HCT116 (cell line): ENCODE data around the gene MYO1E. TPM values are rescaled to one million over a fixed set of nuclear protein-coding genes. Genes with fewer than 3 reads are reported as not detected.

Source experiments
- ATAC-seq: fragments of 200-7000 bp; cut with Tn5 transposase; 2 replicates; pipeline ENCODE4 v1.9.1; 2020; ENCODE audit warnings: mild to moderate bottlenecking, moderate library complexity
- BruUV-seq: library from RNA; stranded (reverse); fragments of 400-500 nt; replicated peaks from 2 replicates; lab custom pipeline; 2021; lab: Mats Ljungman, UMichigan
- CTCF ChIA-PET: fragments of 300-600 bp; sonication (Branson Sonifier 250); formaldehyde crosslinking; loops from one replicate; lab custom pipeline; 2021; ENCODE audit warnings: antibody characterized with exemption; lab: Charles Lee
- POLR2A ChIA-PET: fragments of 300-600, 350-600 bp; sonication (Branson Sonifier 250); formaldehyde crosslinking; loops from one replicate; lab custom pipeline; 2021; ENCODE audit warnings: antibody characterized with exemption; lab: Charles Lee
- RAD21 ChIA-PET, 2 experiments: fragments of 300-600 bp; sonication (Branson Sonifier 250); formaldehyde crosslinking; loops; one replicate each; lab custom pipeline; 2023; ENCODE audit warnings: low total read pairs in 2 of 2; ENCODE audit not compliant: uncharacterized antibody in 2 of 2, unreplicated experiment in 2 of 2, low non-redundant PET in 1 of 2; lab: Charles Lee
- DNase-seq: peaks from one replicate; pipeline ENCODE4 v3.0.0-alpha.2; 2010; ENCODE audit warnings: low read depth, low spot score
- H2AFZ ChIP-seq: fragments of 200-600 bp; shearing (Covaris generic), sonication (generic); 2 replicates; pipeline ENCODE4 v1.6.1; 2017; ENCODE audit warnings: low read depth, mixed run types, mixed read lengths, antibody characterized with exemption, low read length; ENCODE audit not compliant: poor library complexity, severe bottlenecking
- H3K27ac ChIP-seq: 2 replicates; pipeline ENCODE4 v1.5.1; 2012; ENCODE audit warnings: low read depth, low read length
- H3K27me3 ChIP-seq: fragments of 200-600 bp; sonication (generic); 2 replicates; pipeline ENCODE4 v1.6.1; 2016; ENCODE audit warnings: mixed run types, low read length, mixed read lengths; ENCODE audit not compliant: insufficient read depth
- H3K36me3 ChIP-seq, 2 experiments: fragments of 200-500 bp in 1 of 2; fragments of 200-600 bp in 1 of 2; sonication (Bioruptor generic) in 1 of 2; sonication (generic) in 1 of 2; 2 replicates each; pipeline versions ENCODE4 v1.5.1 to v1.6.1; 2014 to 2016; ENCODE audit warnings: low read length in 2 of 2, inconsistent platforms in 1 of 2, mixed read lengths in 1 of 2, mixed run types in 1 of 2; ENCODE audit not compliant: insufficient read depth in 2 of 2, control insufficient read depth in 1 of 2
- H3K4me1 ChIP-seq, 2 experiments: fragments of 200-600 bp in 1 of 2; sonication (generic) in 1 of 2; 2 replicates each; pipeline versions ENCODE4 v1.5.1 to v1.6.1; 2012 to 2017; ENCODE audit warnings: low read length in 2 of 2, inconsistent platforms in 1 of 2, mild to moderate bottlenecking in 1 of 2, mixed read lengths in 1 of 2, mixed run types in 1 of 2, moderate library complexity in 1 of 2; ENCODE audit not compliant: insufficient read depth in 2 of 2, control insufficient read depth in 1 of 2
- H3K4me2 ChIP-seq: fragments of 200-600 bp; sonication (generic); 2 replicates; pipeline ENCODE4 v1.6.1; 2017; ENCODE audit warnings: mixed run types, low read length, mixed read lengths
- H3K4me3 ChIP-seq, 2 experiments: fragments of 200-600 bp in 1 of 2; sonication (generic) in 1 of 2; replicated peaks in 1 of 2; 2 replicates each; pipeline ENCODE4 v1.5.1; 2011 to 2016; ENCODE audit warnings: low read length in 2 of 2, control low read depth in 1 of 2, low read depth in 1 of 2, mild to moderate bottlenecking in 1 of 2, mixed read lengths in 1 of 2, mixed run types in 1 of 2
- H3K79me2 ChIP-seq: fragments of 200-600 bp; sonication (generic); 2 replicates; pipeline ENCODE4 v1.6.1; 2017; ENCODE audit warnings: mild to moderate bottlenecking, mixed run types, low read length, moderate library complexity, mixed read lengths; ENCODE audit not compliant: insufficient read depth
- H3K9ac ChIP-seq: fragments of 200-600 bp; sonication (generic); 2 replicates; pipeline ENCODE4 v1.6.1; 2016; ENCODE audit warnings: low read length, mixed read lengths
- H3K9me2 ChIP-seq: fragments of 200-600 bp; sonication (generic), shearing (Covaris generic); 2 replicates; pipeline ENCODE4 v1.6.1; 2017; ENCODE audit warnings: mixed run types, mild to moderate bottlenecking, moderate library complexity; ENCODE audit not compliant: insufficient read depth
- H3K9me3 ChIP-seq, 2 experiments: fragments of 200-500 bp in 1 of 2; fragments of 200-600 bp in 1 of 2; sonication (Bioruptor generic) in 1 of 2; sonication (generic) in 1 of 2; 2 replicates each; pipeline ENCODE4 v1.6.1; 2014 to 2017; ENCODE audit warnings: low read length in 2 of 2, mixed read lengths in 2 of 2, inconsistent platforms in 1 of 2, low read depth in 1 of 2, mild to moderate bottlenecking in 1 of 2, mixed run types in 1 of 2, moderate library complexity in 1 of 2; ENCODE audit not compliant: control insufficient read depth in 1 of 2, insufficient read depth in 1 of 2
- H4K20me1 ChIP-seq: fragments of 200-600 bp; sonication (generic), shearing (Covaris generic); 2 replicates; pipeline ENCODE4 v1.6.1; 2017; ENCODE audit warnings: mixed run types, mild to moderate bottlenecking, moderate library complexity; ENCODE audit not compliant: insufficient read depth
- EGR1 ChIP-seq: IDR thresholded peaks from 2 replicates; pipeline ENCODE4 v1.6.1; 2012; ENCODE audit warnings: low read depth
- EZH2 ChIP-seq: fragments of 200-600 bp; sonication (generic); IDR thresholded peaks from 2 replicates; pipeline ENCODE4 v1.6.1; 2017; ENCODE audit warnings: antibody characterized with exemption, mixed run types
- JUND ChIP-seq: IDR thresholded peaks from 2 replicates; pipeline ENCODE4 v1.6.1; 2012
- SRF ChIP-seq: IDR thresholded peaks from 2 replicates; pipeline ENCODE4 v1.6.1; 2012; ENCODE audit warnings: low read depth
- TCF7L2 ChIP-seq: IDR thresholded peaks from 2 replicates; pipeline ENCODE4 v1.7.0; 2011; ENCODE audit warnings: borderline replicate concordance, inconsistent platforms; ENCODE audit not compliant: insufficient read depth, insufficient read length; ENCODE audit errors: extremely low read depth
- YY1 ChIP-seq: IDR thresholded peaks from 2 replicates; pipeline ENCODE4 v1.6.1; 2011; ENCODE audit warnings: low read length, low read depth, moderate library complexity, mild to moderate bottlenecking; ENCODE audit not compliant: insufficient replicate concordance; ENCODE audit errors: extremely low read depth
- ZFX ChIP-seq: fragments of 450-650 bp; IDR thresholded peaks from 2 replicates; pipeline ENCODE4 v1.6.1; 2017
- intact Hi-C: fragments of 100-400 bp; cut with micrococcal nuclease; formaldehyde crosslinking; loops from 2 replicates; pipeline ENCODE4 v1.10.0; 2022
- total RNA-seq: library from RNA; stranded (reverse); gene quantifications from one replicate; pipeline ENCODE4 v1.2.1, GENCODE V29; 2021; ENCODE audit not compliant: unreplicated experiment
- TF ChIP-seq, protein P1 (sequence below): IDR thresholded peaks from 2 replicates; pipeline ENCODE4 v1.6.1; 2011; ENCODE audit warnings: mild to moderate bottlenecking, low read length, moderate library complexity; ENCODE audit not compliant: insufficient replicate concordance; ENCODE audit errors: extremely low read depth
- TF ChIP-seq, protein P2 (sequence below): IDR thresholded peaks from 2 replicates; pipeline ENCODE4 v1.6.1; 2012
- TF ChIP-seq, protein P3 (sequence below), 3 experiments: fragments of 200-600 bp in 1 of 3; sonication (generic) in 1 of 3; IDR thresholded peaks in 2 of 3; conservative IDR thresholded peaks in 1 of 3; 2 replicates each; pipeline ENCODE4 v1.5.1; 2012 to 2017; ENCODE audit warnings: low read depth in 2 of 3, low read length in 2 of 3, antibody characterized with exemption in 1 of 3, borderline replicate concordance in 1 of 3, control low read depth in 1 of 3, mild to moderate bottlenecking in 1 of 3, mixed read lengths in 1 of 3, mixed run types in 1 of 3, moderate library complexity in 1 of 3; ENCODE audit not compliant: insufficient read depth in 1 of 3
- TF ChIP-seq, protein P4 (sequence below): IDR thresholded peaks from 2 replicates; pipeline ENCODE4 v1.6.1; 2012; ENCODE audit warnings: low read depth

MYO1E gene
- total RNA-seq, 1 experiment from 2014 or later = 182 TPM

DNA sequence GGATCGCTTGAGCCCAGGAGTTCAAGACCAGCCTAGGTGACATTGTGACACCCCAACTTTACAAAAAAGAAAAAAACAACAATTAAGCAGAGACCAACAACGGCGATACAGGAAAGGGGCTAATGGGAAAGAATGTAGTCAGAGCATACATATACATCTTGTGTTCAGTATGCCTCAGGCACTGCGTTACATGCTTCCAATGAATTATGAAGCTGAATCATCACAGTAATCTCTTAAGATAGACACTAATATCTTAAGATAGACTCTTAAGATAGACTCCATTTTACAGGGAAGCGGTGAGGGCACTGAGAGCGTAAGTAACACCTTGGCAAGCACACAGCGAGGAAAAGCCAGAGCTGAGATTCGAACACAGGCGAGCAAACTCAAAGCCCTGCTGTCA is 172.1 kb downstream of the MYO1E start:
- H3K4me1 ChIP-seq = peaks cover 16 to 22% of the 10 kb centered on the region in 2 experiments
- H3K9ac ChIP-seq = peak overlapping the region; percentile 50
- no peaks in the 10 kb centered on the region for H4K20me1 ChIP-seq
- H3K27ac ChIP-seq = peak overlapping the region; percentile 72
- H3K27me3 ChIP-seq = no peaks in the 10 kb centered on the region
- no peaks in the 10 kb centered on the region for H3K9me2 ChIP-seq
- no peaks in the 10 kb centered on the region for H3K79me2 ChIP-seq
- H3K36me3 ChIP-seq = peaks cover 8 to 10% of the 10 kb centered on the region in 2 experiments; a peak in 2 of 4 replicates
- ChIA-PET POLR2A (no interaction called here), CTCF (interaction anchor here (1.4 kb wide), 1 partner anchor 328 kb away, joined by 5 read pairs; no protein-coding TSS in a partner anchor), RAD21 (no interaction called here)
- H3K4me3 ChIP-seq = peak overlapping the region in 1 of 2 experiments; percentile 4; a peak in 1 of 4 replicates
- ATAC-seq = no peak
- H3K4me2 ChIP-seq = peak overlapping the region; percentile 69
- no peaks in the 10 kb centered on the region for H3K9me3 ChIP-seq
- intact Hi-C loops = no loop called here
- BruUV-seq = no TSS peak
- TF ChIP-seq, protein P1, sequence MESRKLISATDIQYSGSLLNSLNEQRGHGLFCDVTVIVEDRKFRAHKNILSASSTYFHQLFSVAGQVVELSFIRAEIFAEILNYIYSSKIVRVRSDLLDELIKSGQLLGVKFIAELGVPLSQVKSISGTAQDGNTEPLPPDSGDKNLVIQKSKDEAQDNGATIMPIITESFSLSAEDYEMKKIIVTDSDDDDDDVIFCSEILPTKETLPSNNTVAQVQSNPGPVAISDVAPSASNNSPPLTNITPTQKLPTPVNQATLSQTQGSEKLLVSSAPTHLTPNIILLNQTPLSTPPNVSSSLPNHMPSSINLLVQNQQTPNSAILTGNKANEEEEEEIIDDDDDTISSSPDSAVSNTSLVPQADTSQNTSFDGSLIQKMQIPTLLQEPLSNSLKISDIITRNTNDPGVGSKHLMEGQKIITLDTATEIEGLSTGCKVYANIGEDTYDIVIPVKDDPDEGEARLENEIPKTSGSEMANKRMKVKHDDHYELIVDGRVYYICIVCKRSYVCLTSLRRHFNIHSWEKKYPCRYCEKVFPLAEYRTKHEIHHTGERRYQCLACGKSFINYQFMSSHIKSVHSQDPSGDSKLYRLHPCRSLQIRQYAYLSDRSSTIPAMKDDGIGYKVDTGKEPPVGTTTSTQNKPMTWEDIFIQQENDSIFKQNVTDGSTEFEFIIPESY = no peak
- TF ChIP-seq EGR1 = no peak
- no peak for TF ChIP-seq TCF7L2
- no peak for TF ChIP-seq SRF
- TF ChIP-seq, protein P2, sequence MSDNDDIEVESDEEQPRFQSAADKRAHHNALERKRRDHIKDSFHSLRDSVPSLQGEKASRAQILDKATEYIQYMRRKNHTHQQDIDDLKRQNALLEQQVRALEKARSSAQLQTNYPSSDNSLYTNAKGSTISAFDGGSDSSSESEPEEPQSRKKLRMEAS = no peak
- no peak for TF ChIP-seq EZH2
- TF ChIP-seq ZFX = no peak
- TF ChIP-seq YY1 = no peak
- TF ChIP-seq, protein P3, sequence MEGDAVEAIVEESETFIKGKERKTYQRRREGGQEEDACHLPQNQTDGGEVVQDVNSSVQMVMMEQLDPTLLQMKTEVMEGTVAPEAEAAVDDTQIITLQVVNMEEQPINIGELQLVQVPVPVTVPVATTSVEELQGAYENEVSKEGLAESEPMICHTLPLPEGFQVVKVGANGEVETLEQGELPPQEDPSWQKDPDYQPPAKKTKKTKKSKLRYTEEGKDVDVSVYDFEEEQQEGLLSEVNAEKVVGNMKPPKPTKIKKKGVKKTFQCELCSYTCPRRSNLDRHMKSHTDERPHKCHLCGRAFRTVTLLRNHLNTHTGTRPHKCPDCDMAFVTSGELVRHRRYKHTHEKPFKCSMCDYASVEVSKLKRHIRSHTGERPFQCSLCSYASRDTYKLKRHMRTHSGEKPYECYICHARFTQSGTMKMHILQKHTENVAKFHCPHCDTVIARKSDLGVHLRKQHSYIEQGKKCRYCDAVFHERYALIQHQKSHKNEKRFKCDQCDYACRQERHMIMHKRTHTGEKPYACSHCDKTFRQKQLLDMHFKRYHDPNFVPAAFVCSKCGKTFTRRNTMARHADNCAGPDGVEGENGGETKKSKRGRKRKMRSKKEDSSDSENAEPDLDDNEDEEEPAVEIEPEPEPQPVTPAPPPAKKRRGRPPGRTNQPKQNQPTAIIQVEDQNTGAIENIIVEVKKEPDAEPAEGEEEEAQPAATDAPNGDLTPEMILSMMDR (IDR thresholded peaks at IDR 0.05 in 2 of 3, conservative IDR thresholded peaks at IDR 0.05 in 1 of 3; ENCODE audit: borderline replicate concordance in 1 of 3, insufficient read depth in 1 of 3, low read depth in 2 of 3, low read length in 2 of 3) = no peak
- no peak for TF ChIP-seq JUND
- TF ChIP-seq, protein P4, sequence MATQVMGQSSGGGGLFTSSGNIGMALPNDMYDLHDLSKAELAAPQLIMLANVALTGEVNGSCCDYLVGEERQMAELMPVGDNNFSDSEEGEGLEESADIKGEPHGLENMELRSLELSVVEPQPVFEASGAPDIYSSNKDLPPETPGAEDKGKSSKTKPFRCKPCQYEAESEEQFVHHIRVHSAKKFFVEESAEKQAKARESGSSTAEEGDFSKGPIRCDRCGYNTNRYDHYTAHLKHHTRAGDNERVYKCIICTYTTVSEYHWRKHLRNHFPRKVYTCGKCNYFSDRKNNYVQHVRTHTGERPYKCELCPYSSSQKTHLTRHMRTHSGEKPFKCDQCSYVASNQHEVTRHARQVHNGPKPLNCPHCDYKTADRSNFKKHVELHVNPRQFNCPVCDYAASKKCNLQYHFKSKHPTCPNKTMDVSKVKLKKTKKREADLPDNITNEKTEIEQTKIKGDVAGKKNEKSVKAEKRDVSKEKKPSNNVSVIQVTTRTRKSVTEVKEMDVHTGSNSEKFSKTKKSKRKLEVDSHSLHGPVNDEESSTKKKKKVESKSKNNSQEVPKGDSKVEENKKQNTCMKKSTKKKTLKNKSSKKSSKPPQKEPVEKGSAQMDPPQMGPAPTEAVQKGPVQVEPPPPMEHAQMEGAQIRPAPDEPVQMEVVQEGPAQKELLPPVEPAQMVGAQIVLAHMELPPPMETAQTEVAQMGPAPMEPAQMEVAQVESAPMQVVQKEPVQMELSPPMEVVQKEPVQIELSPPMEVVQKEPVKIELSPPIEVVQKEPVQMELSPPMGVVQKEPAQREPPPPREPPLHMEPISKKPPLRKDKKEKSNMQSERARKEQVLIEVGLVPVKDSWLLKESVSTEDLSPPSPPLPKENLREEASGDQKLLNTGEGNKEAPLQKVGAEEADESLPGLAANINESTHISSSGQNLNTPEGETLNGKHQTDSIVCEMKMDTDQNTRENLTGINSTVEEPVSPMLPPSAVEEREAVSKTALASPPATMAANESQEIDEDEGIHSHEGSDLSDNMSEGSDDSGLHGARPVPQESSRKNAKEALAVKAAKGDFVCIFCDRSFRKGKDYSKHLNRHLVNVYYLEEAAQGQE = no peak
- TF ChIP-seq, all 23 proteins: peak for 0
- no peak overlapping the region for H2AFZ ChIP-seq
- no peak for DNase-seq
